VCaP (cell line): ENCODE measurements around the gene OR5K2.

ENCODE experiments used
- H3K27ac ChIP-seq: fragments of 450-650 bp; 2 replicates; pipeline ENCODE4 v1.5.1; 2017
- TF ChIP-seq, protein P1 (sequence below): fragments of 450-650 bp; conservative IDR thresholded peaks from 2 replicates; pipeline ENCODE4 v1.5.1; 2017; ENCODE audit warnings: mild to moderate bottlenecking, moderate library complexity

Gene OR5K2

DNA sequence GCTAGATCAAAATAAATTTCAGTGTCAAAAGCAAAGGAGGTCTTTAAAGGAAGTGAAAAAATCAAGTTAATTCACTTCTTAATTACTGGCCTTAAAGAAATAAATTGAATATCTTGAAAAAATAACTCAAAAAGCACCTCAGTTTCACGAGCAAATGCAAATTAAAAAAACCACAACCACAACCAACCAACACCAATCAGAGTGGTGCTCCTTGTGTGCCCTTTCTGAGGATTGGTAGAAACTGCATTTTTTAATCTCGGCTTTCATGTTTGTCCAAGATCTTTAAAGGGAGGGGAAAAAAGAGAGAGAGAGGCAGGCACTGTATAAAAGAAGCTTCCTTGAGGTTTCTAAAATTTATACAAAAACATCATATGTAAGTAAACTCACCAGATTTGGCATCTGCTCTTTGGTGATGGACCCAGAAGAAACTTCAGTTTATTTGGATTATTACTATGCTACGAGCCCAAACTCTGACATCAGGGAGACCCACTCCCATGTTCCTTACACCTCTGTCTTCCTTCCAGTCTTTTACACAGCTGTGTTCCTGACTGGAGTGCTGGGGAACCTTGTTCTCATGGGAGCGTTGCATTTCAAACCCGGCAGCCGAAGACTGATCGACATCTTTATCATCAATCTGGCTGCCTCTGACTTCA, 34.3 kb downstream of the OR5K2 start, which contains the start of gene GPR15:
GPR15 (plus strand) TSS at position 357 of the 653 bp plus-strand sequence; CDS start at position 413, 56 bp downstream.
- no peak within 1 kb of the TSS for H3K27ac ChIP-seq
- TF ChIP-seq, protein P1, sequence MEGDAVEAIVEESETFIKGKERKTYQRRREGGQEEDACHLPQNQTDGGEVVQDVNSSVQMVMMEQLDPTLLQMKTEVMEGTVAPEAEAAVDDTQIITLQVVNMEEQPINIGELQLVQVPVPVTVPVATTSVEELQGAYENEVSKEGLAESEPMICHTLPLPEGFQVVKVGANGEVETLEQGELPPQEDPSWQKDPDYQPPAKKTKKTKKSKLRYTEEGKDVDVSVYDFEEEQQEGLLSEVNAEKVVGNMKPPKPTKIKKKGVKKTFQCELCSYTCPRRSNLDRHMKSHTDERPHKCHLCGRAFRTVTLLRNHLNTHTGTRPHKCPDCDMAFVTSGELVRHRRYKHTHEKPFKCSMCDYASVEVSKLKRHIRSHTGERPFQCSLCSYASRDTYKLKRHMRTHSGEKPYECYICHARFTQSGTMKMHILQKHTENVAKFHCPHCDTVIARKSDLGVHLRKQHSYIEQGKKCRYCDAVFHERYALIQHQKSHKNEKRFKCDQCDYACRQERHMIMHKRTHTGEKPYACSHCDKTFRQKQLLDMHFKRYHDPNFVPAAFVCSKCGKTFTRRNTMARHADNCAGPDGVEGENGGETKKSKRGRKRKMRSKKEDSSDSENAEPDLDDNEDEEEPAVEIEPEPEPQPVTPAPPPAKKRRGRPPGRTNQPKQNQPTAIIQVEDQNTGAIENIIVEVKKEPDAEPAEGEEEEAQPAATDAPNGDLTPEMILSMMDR, result no peak

DNA sequence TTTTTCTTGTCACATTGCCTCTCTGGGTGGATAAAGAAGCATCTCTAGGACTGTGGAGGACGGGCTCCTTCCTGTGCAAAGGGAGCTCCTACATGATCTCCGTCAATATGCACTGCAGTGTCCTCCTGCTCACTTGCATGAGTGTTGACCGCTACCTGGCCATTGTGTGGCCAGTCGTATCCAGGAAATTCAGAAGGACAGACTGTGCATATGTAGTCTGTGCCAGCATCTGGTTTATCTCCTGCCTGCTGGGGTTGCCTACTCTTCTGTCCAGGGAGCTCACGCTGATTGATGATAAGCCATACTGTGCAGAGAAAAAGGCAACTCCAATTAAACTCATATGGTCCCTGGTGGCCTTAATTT, 34.8 kb downstream of the OR5K2 start:
- TF ChIP-seq, protein P1, result no peak
- no peak overlapping the region for H3K27ac ChIP-seq

DNA sequence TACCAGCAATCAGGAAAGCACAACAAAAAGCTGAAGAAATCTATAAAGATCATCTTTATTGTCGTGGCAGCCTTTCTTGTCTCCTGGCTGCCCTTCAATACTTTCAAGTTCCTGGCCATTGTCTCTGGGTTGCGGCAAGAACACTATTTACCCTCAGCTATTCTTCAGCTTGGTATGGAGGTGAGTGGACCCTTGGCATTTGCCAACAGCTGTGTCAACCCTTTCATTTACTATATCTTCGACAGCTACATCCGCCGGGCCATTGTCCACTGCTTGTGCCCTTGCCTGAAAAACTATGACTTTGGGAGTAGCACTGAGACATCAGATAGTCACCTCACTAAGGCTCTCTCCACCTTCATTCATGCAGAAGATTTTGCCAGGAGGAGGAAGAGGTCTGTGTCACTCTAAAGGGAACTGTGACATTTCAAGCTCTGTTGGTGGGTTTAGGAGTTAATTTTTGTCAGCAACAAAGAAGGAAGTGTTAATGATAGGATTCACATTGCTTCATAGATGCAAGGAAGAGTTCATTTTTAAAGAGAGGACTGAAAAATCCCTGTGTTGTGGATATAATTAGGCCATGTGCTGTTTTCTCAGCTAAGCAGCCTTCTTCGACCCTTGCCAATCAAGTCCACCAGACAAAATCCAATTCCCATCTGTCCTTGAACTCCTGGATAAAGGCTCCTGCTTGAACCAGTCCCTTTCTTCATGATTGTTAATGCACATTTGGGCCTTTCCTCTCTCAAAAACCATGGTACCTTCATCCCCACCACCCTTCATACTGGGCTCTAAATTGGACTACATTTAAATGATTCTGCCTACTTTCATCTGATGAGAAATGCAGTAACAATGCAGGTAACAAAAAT, 35.5 kb downstream of the OR5K2 start:
- TF ChIP-seq, protein P1, result no peak
- H3K27ac ChIP-seq, result no peak overlapping the region

DNA sequence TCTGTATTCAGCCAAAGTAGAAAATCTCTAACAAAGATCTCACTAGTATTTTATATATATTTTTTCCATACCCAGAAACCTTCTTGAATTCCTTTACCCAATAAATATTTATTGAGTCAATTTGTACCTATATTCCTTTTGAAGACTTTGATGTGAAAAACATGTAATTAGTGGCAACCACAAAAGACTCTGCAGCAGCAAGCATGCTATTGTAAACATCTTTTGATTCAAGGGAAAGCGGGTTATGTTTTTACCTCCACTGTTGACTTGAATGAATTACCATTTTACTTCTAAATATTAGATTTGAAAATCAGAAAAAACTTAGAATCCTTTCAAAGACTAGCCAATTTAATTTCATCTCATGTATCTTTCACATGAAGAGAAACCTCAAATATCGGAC, 36.7 kb downstream of the OR5K2 start:
- no peak overlapping the region for H3K27ac ChIP-seq

DNA sequence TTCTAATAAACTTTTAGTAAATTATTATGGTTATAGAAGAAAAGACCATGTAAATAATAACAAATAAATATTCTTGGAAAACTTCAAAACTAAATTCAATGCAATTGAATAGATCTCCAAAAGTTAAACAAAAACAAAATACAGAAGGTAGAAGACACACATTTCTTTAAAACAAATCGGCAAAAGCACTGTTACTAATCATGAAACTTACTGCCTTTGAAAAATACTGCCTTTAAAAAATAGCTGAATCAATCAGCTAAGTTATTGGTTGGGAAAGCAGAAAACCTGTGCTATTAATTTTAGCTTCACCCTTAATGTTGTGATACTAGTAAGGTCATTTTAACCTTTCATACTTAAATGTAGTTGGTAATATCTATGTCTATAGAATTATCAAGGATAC, 37.3 kb downstream of the OR5K2 start:
- TF ChIP-seq, protein P1, result no peak
- H3K27ac ChIP-seq, result no peak overlapping the region

More for the DNA sequence above, 36.7 kb downstream of the OR5K2 start:
- TF ChIP-seq, protein P1, result no peak

DNA sequence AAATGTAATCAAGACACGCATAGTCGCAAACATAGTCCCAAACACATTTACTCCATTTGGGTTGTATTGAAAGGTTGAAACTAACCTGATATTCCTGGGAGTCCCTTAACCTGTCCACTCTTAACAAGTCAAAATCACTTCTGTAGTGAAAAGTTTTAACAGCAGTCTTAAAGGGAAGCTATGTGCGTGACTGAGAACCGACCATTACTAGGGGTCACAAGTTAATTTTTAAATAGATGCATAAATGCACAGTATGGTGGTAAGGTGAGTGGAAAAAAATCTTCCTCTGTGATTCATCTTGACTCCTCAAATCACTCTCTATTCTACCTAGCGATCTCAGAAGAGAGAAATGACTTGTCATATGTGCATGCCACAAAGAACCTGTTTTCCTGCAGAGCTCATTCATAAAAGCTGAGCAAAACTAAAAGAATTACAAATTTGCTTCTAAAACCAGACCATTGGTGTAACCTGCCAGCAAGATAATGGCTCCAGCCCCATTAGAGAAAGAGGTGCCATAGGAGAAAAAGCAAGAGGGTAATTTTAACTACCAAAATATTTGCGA, 39.1 kb downstream of the OR5K2 start:
- no peak overlapping the region for H3K27ac ChIP-seq
- TF ChIP-seq, protein P1, result no peak

DNA sequence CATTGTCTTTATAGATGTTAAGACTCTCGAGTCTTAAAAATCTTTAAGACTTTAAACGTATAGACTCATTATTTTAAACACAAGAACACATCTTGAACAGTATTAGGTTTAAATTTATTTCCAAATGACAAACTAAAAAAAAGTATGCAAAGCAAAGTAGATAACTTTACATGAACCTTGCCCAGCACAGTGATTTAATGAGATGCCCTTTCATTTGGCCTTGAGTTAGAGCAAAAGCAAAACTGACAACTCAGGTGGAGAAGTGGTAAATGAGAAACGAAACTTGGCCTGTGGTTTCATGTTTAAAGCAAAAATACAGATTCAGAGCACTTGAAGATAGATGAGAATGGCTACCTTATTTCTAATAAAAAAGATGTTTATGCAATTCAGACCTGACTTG, 42.9 kb downstream of the OR5K2 start:
- TF ChIP-seq, protein P1, result no peak
- no peak overlapping the region for H3K27ac ChIP-seq
